Astrocyte (in vitro differentiated cells and primary cell): ENCODE measurements around the gene AP1G2. TPM values are rescaled to one million over a fixed set of nuclear protein-coding genes. Genes with fewer than 3 reads are reported as not detected.

Experiments
- DNase-seq: peaks from one replicate; pipeline ENCODE4 v3.0.0-alpha.2; 2010; ENCODE audit warnings: low read depth
- FAIRE-seq: peaks from 2 replicates; lab custom pipeline; 2011; peaks lifted over from hg19 to GRCh38; lab: Jason Lieb, UNC
- H2AFZ ChIP-seq: 2 replicates; pipeline ENCODE4 v1.6.0; 2012; ENCODE audit warnings: low read depth, low read length, inconsistent platforms
- H3K27ac ChIP-seq: 2 replicates; pipeline ENCODE4 v1.5.1; 2011; ENCODE audit warnings: low read depth, low read length, inconsistent platforms
- H3K27me3 ChIP-seq: 2 replicates; pipeline ENCODE4 v1.6.0; 2011; ENCODE audit warnings: low read length, inconsistent platforms; ENCODE audit not compliant: insufficient read depth
- H3K36me3 ChIP-seq: 2 replicates; pipeline ENCODE4 v1.5.1; 2011; ENCODE audit warnings: low read length, inconsistent platforms; ENCODE audit not compliant: insufficient read depth
- H3K4me1 ChIP-seq: 2 replicates; pipeline ENCODE4 v1.5.1; 2011; ENCODE audit warnings: low read length, inconsistent platforms; ENCODE audit not compliant: insufficient read depth
- H3K4me2 ChIP-seq: 2 replicates; pipeline ENCODE4 v1.6.0; 2012; ENCODE audit warnings: low read length, inconsistent platforms
- H3K4me3 ChIP-seq: 2 replicates; pipeline ENCODE4 v1.5.1; 2011; ENCODE audit warnings: low read depth, mild to moderate bottlenecking, low read length, inconsistent platforms; ENCODE audit not compliant: insufficient read depth
- H3K79me2 ChIP-seq: 2 replicates; pipeline ENCODE4 v1.6.0; 2012; ENCODE audit warnings: mild to moderate bottlenecking, low read length, inconsistent platforms; ENCODE audit not compliant: insufficient read depth
- H3K9ac ChIP-seq: 2 replicates; pipeline ENCODE4 v1.6.0; 2012; ENCODE audit warnings: mild to moderate bottlenecking, low read length, inconsistent platforms
- H3K9me3 ChIP-seq: 2 replicates; pipeline ENCODE4 v1.5.1; 2012; ENCODE audit warnings: low read depth, mild to moderate bottlenecking, low read length, inconsistent platforms; ENCODE audit not compliant: insufficient read depth
- H4K20me1 ChIP-seq: 2 replicates; pipeline ENCODE4 v1.6.0; 2012; ENCODE audit warnings: low read length, inconsistent platforms; ENCODE audit not compliant: insufficient read depth
- H3K27ac Mint-ChIP-seq: one replicate; pipeline ENCODE4 v1.8.0; 2021; ENCODE audit warnings: mild to moderate bottlenecking, mixed read lengths; ENCODE audit not compliant: unreplicated experiment
- H3K27me3 Mint-ChIP-seq: one replicate; pipeline ENCODE4 v1.8.0; 2021; ENCODE audit warnings: low read depth, mixed read lengths; ENCODE audit not compliant: unreplicated experiment
- H3K36me3 Mint-ChIP-seq: one replicate; pipeline ENCODE4 v1.8.0; 2021; ENCODE audit warnings: low read depth, mixed read lengths; ENCODE audit not compliant: unreplicated experiment
- H3K4me1 Mint-ChIP-seq: one replicate; pipeline ENCODE4 v1.8.0; 2021; ENCODE audit warnings: low read depth, mixed read lengths; ENCODE audit not compliant: unreplicated experiment
- H3K4me3 Mint-ChIP-seq: one replicate; pipeline ENCODE4 v1.8.0; 2021; ENCODE audit warnings: mild to moderate bottlenecking, moderate library complexity, mixed read lengths; ENCODE audit not compliant: unreplicated experiment
- H3K9me3 Mint-ChIP-seq: one replicate; pipeline ENCODE4 v1.8.0; 2021; ENCODE audit warnings: mild to moderate bottlenecking, mixed read lengths; ENCODE audit not compliant: unreplicated experiment
- CTCF ChIP-seq: IDR thresholded peaks from 2 replicates; pipeline ENCODE4 v1.5.1; 2011; ENCODE audit warnings: low read depth, mild to moderate bottlenecking, inconsistent platforms, low read length, moderate library complexity; ENCODE audit not compliant: insufficient read depth
- EZH2 ChIP-seq: IDR thresholded peaks from 2 replicates; pipeline ENCODE4 v1.6.1; 2012; ENCODE audit warnings: mild to moderate bottlenecking, low read length, inconsistent platforms; ENCODE audit not compliant: insufficient read depth
- total RNA-seq: library from RNA; stranded (reverse); gene quantifications from 2 replicates; pipeline ENCODE4 v1.2.1, GENCODE V29; 2021

Gene AP1G2
- total RNA-seq, 1 donor from 2014 or later = 80.9 TPM

- Histone ChIP-seq H3K4me1 (no peaks in the 10 kb centered on the region), H3K36me3 (no peaks in the 10 kb centered on the region), H3K9ac (no peak overlapping the region), H3K9me3 (no peaks in the 10 kb centered on the region), H3K79me2 (no peaks in the 10 kb centered on the region), H2AFZ (no peak overlapping the region), H3K4me3 (no peak overlapping the region), H3K4me2 (no peak overlapping the region), H3K27ac (no peak overlapping the region), H3K27me3 (peaks cover 3% of the 10 kb centered on the region), H4K20me1 (no peaks in the 10 kb centered on the region)
- H3K9me3 Mint-ChIP-seq = peaks cover 7% of the 10 kb centered on the region
- no peak overlapping the region for H3K4me3 Mint-ChIP-seq
- no peak for FAIRE-seq
- TF ChIP-seq EZH2 = no peak
- TF ChIP-seq CTCF = no peak
- peaks cover 13% of the 10 kb centered on the region for H3K27me3 Mint-ChIP-seq
- no peak overlapping the region for H3K27ac Mint-ChIP-seq
- DNase-seq = no peak
- no peaks in the 10 kb centered on the region for H3K36me3 Mint-ChIP-seq
- no peaks in the 10 kb centered on the region for H3K4me1 Mint-ChIP-seq
Observed at GRCh38 chr14:23614395-23614828, 46.8 kb upstream of the AP1G2 start.

GRCh38 chr14:23613242-23614070 lies 45.9 kb upstream of the AP1G2 start:
- Mint-ChIP-seq H3K27ac (no peak overlapping the region), H3K9me3 (peaks cover 7% of the 10 kb centered on the region), H3K27me3 (peaks cover 15% of the 10 kb centered on the region), H3K36me3 (no peaks in the 10 kb centered on the region), H3K4me3 (no peak overlapping the region), H3K4me1 (no peaks in the 10 kb centered on the region)
- TF ChIP-seq CTCF (no peak), EZH2 (no peak)
- FAIRE-seq (no peak), DNase-seq (no peak)
- Histone ChIP-seq H3K27me3 (peaks cover 3% of the 10 kb centered on the region), H3K79me2 (no peaks in the 10 kb centered on the region), H3K9me3 (no peaks in the 10 kb centered on the region), H3K4me1 (no peaks in the 10 kb centered on the region), H3K27ac (no peak overlapping the region), H3K4me3 (no peak overlapping the region), H2AFZ (no peak overlapping the region), H3K36me3 (no peaks in the 10 kb centered on the region), H3K9ac (no peak overlapping the region), H3K4me2 (no peak overlapping the region), H4K20me1 (no peaks in the 10 kb centered on the region)

GRCh38 chr14:23612802-23613201 lies 45.2 kb upstream of the AP1G2 start:
- Histone ChIP-seq H3K27me3 (peaks cover 3% of the 10 kb centered on the region), H3K4me1 (no peaks in the 10 kb centered on the region), H3K36me3 (no peaks in the 10 kb centered on the region), H3K27ac (no peak overlapping the region), H3K79me2 (no peaks in the 10 kb centered on the region), H4K20me1 (no peaks in the 10 kb centered on the region), H3K9ac (no peak overlapping the region), H3K4me3 (no peak overlapping the region), H3K9me3 (no peaks in the 10 kb centered on the region), H3K4me2 (no peak overlapping the region), H2AFZ (no peak overlapping the region)
- Mint-ChIP-seq H3K27ac (no peak overlapping the region), H3K4me1 (no peaks in the 10 kb centered on the region), H3K36me3 (no peaks in the 10 kb centered on the region), H3K4me3 (no peak overlapping the region), H3K27me3 (peaks cover 14% of the 10 kb centered on the region), H3K9me3 (peaks cover 7% of the 10 kb centered on the region)
- FAIRE-seq (no peak), DNase-seq (no peak)
- TF ChIP-seq EZH2 = no peak
- no peak for TF ChIP-seq CTCF
